HG03460 (cell line): ENCODE data around the gene SLC43A3.
"Not testable (repeated sequence)": the region's sequence is repeated elsewhere in the genome, so short reads cannot be mapped to it uniquely, and the experiment has no call there.

Experiments used
- ATAC-seq: cut with Tn5 transposase; IDR thresholded peaks from one replicate; pipeline ENCODE4 v1.9.1; 2021; ENCODE audit not compliant: unreplicated experiment

SLC43A3 gene

DNA sequence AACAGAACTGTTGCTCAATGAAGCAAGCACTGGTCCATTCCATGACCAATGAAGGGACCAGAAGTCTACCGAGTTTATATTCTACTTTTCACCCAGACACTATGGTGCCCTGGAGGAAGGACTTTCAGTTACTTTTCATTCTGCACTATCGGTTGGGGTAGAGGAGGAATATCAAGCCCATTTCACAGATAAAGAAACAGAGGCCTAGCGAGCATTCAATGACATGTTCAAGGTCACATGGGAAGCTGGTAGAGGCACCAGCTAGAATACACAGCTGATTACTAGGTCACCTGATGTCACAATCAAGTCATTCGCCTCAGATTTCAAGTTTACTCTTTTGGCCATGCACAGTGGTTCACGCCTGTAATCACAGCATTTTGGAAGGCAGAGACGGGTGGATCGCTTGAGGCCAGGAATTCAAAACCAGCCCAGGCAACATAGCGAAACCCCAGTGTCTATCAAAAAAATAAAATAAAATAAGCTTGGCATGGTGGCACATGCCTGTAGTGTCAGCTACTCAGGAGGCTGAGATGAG, 18.9 kb downstream of the SLC43A3 start:
- no peak for ATAC-seq

DNA sequence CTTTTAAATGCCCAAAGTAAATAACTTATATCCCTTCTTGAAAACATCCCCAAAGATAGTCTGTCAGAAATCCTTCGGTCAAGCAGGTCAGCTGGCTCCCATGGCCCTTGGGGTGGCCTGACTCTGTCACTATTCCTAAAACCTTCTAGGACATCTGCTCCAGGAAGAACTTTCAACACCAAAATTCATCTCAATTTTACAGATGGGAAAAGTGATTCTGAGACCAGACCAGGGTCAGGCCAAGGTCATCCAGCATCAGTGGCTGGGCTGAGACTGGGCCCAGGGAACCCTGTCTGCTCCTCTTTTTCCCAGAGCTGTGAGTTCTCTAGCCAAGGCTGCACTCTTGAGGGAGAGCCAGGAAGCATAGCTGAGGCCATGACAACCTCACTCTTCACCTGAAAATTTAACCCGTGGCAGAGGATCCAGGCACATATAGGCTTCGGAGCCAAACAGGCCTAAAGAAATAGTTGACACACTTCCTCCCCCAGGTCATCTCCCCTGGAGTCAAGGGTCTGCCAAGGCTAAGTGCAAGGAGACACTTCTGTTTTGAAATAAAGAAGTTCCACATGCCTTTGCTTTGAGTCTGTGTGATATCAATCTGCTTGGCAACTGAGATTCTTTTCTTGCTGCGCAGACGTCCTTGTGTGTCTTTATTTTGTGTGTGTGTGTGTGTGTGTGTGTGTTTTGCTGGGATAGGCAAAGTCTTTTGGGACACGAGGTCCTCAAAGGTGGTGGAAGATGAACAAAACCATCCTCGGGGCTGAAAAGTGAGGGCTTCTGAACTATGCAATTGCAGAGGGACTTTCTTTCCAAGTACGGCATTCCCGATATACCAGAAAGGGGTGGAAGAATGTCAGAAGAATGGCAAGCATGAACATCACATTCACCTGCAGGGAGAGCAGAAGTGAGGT, 19.7 kb downstream of the SLC43A3 start:
- ATAC-seq: no peak

DNA sequence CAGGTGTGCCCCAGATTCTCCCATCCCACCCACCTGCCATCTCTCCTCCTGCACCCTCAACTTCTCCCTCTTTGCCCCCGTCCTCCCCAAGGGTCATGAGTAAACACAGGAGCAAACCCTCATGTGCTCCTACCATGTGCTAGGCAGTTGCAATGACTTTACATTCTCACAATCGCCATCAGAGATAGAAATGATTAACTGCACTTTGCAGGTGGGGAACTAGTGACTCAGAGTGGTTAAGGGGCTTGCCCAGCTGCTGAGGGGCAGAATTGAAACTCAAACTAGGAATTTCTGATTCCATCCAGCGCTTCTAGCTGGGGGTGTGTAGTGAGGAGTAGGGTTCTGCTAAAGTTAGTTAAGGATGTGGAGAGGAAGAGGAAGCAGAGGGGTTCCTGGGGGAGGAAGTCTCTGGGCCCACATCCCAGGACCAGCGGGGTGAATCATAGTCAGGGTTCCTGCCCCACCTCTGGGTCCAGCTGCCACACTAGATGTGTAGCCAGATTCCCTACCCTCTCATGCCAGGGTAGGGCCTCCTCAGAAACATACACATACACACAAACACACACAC, 20.5 kb downstream of the SLC43A3 start:
- ATAC-seq: peak; percentile 87

DNA sequence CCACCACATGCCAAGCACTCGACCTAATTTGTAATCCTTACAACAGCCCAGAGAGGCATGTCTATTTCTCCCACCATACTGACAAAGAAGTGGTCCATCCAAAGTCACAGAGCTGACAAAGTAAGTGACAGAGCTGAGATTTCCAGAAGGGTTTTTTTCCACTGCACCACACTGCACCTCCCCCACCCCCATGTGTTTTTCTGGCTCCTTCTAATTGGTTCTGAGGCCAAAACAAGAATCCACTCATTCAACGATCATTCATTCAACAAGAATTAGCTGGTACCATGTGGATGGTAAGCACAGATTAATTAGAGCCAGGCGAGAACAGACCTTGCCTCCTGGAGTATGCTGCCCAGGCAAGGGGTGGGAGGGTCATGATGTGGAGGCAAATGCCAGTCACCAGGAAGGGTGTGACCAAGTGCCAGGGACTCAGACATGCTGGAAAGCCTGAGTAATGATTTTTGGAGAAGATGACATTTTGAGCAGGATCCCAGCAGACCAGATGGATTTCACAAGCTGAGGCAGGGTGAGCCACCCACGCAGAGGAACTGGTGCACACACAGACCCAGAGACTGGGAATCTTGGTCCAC, 21.6 kb downstream of the SLC43A3 start:
- no peak for ATAC-seq

DNA sequence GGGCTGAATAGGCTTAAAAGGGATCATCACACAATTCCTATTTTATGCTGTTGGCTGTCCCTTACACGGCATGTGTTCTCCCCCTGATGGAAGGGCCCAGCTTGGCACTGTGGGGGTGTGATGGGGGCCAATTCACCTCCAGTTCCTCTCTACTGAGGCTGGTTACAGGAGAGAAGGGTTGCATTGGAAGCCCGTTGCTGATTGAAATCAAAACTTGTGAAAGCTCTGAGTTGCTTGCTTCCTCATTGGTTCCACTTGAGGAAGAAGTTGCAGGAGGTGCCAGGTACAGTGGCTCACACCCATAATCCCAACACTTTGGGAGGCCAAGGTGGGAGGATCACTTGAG, 23.1 kb downstream of the SLC43A3 start:
- ATAC-seq: no peak

DNA sequence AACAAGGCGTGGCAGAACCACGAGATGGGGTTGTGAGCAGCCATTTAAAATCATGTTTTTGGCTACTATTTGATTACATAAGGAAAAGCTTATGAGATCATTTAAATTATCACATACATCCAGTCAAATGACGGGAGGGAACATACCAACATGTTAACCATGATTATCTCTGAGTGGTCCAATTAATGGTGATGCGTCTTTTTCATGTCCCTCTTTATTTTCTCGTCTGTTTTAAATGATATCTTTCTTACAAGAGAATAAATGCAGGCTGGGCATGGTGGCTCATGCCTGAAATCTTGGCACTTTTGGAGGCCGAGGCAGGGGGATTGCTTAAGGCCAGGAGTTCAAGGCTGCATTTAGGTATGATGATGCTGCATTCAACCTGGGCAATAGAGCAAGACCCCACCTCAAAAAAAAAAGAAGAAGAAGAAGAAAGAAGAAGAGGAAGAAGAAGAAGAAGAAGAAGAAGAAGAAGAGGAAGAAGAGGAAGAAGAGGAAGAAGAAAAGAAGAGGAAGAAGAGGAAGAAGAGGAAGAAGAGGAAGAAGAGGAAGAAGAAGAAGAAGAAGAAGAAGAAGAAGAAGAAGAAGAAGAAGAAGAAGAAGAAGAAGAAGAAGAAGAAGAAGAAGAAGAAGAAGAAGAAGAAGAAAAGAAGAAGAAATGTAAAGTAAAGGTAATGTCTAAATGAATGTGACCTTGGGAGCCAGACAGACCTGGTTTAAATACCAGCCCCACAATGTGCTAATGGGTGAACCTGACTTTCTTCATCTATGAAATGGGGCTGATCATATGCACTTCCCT, 23.7 kb downstream of the SLC43A3 start:
- ATAC-seq: not testable (repeated sequence)

DNA sequence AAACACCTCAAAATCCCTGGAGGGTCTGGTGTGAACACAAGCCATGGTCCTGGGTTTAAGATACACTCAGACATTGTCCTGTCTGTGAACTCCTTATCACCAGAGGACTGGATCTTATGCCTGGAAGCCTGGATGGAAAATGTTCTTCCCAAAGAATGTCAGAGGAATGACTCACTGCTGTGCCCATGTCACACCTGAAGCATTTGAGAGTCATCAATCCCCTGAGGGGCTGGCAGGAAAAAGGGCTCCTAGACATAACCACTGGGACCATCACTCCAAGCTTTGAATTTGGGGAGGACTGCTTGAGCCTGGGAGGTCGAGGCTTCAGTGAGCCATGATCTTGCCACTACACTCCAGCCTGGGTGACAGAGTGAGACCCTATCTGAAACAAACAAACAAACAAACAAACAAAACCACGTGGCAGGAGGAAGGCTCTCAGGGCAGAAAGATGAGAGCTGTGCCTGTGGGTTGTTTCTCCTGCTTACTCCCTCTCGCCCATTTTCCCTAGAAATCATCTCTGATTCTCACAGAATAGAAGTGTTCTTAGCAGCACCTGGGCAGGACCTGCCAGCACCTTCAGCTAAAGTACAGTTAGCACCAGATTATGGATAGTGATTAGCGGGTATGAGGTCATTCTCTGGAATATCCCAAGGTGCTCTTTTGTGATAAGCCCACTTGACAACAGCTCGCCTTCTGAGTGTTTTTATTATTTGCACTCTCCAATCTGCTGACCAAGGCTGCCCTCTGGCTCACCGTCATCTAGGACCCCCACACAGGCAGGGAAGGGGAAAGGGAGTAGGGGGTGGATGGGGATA, 24.5 kb downstream of the SLC43A3 start:
- ATAC-seq: no peak

DNA sequence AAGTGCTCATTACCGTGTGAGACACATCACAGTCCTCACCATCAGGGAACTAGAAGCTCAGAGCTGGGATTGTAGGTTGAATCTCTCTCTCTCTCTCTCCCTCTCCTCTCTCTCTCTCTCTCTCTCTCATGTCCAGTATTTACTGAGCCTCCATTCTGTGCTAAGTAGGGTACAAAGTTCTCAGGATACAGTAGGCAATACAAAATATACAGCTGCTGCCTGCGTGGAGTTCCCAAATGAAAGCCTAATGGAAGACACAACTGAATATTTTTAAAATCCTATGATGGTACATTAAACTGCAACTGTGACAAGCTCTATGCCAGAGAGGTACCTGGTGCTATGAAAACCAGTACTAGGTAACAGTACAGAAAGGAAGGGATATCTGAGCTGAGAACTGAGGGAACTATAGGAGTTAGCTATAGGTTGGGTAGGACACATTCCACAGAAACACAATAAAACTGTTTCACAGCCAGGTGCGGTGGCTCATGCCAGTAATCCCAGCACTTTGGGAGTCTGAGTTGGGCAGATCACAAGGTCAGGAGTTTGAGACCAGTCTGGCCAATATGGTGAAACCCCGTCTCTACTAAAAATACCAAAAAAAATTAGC, 26.8 kb downstream of the SLC43A3 start:
- no peak for ATAC-seq

DNA sequence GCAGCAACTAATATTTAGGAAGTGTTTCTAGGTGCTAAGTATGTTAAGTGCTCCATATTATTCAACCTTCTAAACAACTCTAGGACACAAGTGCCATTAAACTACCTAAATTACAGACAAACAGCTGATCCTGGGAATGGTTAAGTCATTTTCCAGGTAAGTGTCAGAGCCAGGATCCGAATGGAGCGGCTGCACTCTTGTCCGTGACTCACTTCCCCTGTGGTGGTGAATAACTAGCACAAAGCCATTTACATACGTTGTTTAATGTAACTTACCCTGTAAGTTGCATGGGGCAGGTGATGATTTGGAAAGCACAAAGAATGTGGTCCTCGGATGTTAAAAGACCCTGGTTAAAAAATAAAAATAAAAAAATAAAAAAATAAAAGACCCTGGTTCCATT, 27.7 kb downstream of the SLC43A3 start:
- ATAC-seq: no peak

DNA sequence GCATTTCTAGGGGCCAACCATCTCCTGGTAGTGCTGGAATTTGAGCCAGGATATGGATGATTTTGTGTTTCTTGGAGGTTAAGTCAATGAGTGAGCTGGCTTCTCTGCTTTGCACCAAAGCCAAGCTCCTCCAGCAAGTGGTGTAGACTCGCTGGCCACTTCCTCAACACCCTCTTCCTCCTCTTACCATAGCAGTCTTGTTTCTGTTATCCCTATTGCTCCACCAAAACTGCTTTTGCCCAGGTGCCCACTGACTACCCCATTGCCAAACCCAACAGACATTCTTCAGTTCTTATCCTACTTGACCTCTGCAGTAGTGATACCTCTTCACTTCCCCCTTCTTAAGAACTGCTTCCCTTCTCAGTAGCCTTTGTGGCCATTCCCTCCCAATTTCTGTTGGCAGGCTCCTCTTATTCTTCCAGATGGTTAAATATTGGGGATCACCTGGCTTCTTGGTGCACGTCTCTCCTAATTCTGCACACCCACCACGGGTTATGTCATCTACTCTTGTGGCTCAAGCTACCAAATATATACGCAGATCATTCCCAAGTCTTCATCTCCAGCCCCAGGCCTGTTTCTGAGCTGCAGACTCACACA, 29.4 kb downstream of the SLC43A3 start:
- no peak for ATAC-seq

DNA sequence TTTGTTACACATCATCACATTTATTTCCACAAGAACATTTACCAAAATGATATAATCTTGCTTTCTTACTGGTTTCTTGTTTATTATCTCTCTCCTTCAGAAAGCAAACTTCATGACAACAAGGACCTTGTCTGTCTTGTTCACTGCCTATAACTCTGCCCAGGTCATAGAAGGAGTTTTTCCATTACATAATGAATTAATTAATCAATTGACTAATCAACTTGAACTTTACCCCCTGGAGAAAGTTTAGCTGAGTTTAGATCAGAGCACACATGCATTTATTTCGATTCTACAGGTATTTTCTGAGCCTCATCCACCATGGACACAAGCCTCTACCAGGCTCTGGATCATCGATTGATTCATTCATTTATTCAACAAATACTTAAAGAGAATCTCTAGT, 30.2 kb downstream of the SLC43A3 start:
- no peak for ATAC-seq

DNA sequence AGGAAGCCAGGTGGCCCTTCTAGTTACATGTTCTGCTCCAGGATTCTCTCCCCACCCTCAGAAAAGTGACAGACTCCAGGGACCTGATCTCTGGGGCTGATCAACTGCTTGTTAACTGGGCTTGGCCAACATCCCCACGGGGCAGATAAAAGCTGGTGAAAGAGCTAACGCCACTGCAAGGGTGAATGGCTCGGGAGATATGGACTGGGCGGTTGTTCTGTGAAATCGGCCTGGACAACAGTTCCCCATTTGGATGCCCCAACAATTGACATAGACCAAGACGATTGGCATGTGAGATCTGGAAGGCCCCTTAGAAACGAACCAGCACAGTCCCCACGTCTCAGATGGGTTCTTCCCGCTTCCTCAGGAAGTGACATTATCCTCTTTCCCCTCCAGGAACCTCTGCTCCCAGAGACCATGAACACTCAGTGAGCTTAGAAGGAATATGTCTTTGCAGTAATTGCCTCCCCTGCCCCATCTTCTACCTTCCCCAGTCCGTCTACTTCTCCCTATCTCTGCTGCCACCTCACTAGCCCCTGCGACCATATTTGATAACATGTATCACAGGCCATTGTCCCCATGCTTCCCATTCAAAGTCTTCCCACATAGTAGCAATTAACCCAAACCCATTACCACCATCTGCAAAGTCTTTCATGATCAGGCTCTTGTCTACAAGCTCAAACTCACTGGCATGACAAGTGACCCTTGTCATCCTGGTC, 30.9 kb downstream of the SLC43A3 start:
- ATAC-seq: no peak

DNA sequence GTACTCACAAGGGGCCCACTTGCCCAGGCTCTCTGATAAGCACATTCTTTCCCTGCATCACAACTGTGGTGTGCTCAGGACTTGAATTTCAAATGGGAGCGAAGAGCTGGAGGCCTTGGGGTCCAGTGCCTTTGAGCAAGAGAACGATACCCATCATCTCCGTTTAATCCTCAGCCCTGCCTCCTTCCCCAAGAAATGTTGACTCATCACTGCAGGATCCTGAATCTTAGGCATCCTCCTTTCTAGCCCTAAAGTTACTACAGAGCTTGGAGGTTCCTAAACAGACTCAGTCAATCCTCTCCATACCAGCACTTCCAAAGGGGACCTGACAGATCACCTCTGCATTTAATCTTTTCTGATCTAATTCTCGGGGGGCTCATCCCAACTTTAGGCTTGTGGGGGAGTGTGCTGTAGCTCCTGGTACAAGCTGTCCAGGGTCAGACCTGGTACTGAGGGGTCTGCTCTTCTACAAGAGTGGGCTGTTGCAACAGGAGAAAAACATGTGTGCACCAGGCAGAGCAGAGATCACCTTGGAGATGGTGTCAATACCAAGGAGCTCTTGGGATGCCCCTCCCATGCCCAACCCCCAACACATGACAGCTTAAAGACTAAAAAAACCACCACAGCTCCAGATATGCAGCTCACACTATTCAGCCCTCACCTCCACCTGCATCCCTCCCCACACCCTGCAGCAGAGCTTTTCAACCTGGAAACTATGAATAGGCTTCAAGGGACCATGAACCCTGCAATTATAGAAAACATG, 32.5 kb downstream of the SLC43A3 start:
- ATAC-seq: no peak

DNA sequence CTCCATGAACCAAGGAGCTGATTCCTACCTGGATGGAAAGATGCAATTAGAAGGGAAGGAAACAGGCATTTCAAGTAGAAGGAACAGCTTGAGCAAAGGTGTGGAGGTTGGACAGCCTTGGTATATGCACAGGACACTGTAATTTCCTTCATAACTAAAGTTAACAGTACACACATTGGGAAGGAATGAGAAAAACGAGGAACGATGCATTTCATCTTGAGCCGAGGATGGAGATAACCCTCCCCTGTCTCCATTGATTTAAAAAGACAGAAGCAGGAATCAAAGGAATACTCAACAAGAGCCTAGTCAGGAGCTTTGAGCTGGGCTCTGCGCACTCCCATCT, 34.2 kb downstream of the SLC43A3 start:
- ATAC-seq: no peak

DNA sequence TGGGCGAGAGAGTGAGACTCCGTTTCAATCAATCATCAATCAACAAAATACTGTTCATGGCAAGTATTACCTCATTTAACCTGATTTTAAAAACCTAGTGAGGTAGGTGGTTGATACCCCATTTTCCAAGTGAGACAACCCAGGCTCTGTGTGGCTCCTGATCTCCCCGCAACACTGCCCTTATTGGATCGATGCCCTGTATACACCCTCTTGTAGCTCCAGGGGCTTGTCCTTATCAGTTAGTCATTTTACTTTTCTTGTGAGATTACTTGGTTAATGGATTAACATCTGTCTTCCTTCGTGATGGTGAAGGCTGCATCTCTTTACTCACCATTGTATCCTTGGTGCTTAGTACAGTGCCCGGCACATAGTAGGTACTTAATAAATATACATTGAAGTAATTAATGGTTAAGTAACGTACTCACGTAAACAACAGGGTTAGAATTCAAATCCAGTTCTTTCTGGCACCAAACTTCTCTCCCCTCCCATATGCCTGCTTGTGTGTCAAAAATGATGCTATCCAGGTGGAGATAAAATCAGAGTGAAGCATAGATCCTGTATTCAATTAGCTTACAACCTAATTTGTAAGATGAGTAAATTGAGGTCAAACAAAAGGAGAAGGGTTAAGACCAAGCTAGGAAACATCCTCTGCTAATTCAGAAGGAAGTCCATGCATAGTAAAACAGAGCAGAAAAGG, 34.7 kb downstream of the SLC43A3 start:
- ATAC-seq: no peak

DNA sequence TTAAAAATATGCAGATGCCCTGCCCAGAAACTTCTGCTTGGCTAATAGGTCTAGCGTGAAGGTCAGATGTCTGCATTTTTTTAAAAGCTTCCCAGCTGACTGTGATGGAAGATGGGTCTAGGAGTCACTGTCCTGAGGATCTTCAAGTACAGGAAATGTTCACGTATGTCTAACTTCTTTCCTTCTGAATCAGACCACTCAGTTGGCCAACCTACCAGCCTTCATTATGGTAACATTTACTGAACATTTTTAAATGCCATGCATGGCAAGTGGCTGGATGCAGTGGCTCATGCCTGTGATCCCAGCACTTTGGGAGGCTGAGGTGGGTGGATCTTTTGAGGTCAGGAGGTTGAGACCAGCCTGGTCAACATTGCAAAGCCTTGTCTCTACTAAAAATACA, 35.4 kb downstream of the SLC43A3 start:
- no peak for ATAC-seq

DNA sequence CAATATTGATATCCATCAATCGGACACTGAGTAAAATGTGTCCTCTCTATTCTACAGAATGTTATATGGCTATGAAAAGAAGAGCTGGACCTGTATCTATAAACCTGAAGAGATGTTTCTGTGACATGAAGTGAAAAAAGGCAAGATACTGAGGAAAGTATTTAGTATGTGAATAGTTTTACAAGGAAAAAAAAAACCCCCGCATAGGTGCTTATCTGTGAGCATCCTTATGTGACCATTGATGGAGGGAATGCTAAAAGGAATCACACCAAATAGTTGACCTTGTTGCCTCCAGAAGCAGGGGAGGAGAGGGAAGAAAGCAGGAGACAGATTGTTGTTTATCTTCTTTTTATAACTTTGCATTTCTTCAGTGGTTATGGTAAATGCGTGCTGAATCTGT, 35.8 kb downstream of the SLC43A3 start:
- ATAC-seq: no peak

DNA sequence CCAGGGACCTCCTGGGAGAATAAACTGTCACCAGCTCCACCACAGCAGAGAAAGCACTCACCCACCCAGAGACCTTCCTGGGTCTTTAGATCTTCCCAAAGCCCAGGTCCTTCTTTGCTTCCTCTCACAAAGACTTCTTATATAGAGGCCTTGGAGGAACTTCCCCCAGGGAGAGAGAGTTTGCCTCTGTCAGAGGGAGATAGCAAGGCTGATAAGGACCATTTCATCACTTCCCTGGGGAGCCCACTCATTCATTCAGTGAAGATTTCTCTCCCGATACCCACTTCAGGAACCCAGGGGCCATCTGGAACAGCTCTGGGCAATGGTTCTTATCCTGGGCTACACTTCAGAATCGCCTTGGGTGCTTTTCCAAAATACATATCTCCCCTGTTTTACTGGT, 36.4 kb downstream of the SLC43A3 start, which contains the start of gene PRG2:
PRG2 (minus strand) TSS at position 116 of the 400 bp plus-strand sequence. CDS start 706 bp downstream, outside the sequence.
- no peak for ATAC-seq
